NB4 (cell line): ENCODE results near the gene BANP.

Experiments used
- CTCF ChIP-seq: IDR thresholded peaks from one replicate; pipeline ENCODE4 v1.5.1; 2012; ENCODE audit warnings: low read depth, low read length
- MYC ChIP-seq: IDR thresholded peaks from 2 replicates; pipeline ENCODE4 v1.6.1; 2011; ENCODE audit warnings: low read depth, low read length
- POLR2A ChIP-seq: IDR thresholded peaks from 2 replicates; pipeline ENCODE4 v1.6.1; 2011; ENCODE audit warnings: mild to moderate bottlenecking; ENCODE audit not compliant: insufficient read length; ENCODE audit errors: extremely low read depth

- no peak for TF ChIP-seq CTCF
- TF ChIP-seq POLR2A: no peak
- no peak for TF ChIP-seq MYC
Observed at GRCh38 chr16:88058817-88059216, 107.6 kb downstream of the BANP start.
